Endodermal cell (in vitro differentiated cells): ENCODE data around the gene SMAGP. TPM values are rescaled to one million over a fixed set of nuclear protein-coding genes. Genes with fewer than 3 reads are reported as not detected.

ENCODE experiments used
- DNase-seq: peaks from one replicate; pipeline ENCODE4 v3.0.0-alpha.2; 2017
- H3K27ac ChIP-seq: 2 replicates; pipeline ENCODE4 v1.5.1; 2013; ENCODE audit warnings: mild to moderate bottlenecking, low read depth, low read length, moderate library complexity
- H3K27me3 ChIP-seq: 2 replicates; pipeline ENCODE4 v1.6.1; 2013; ENCODE audit warnings: mild to moderate bottlenecking, low read length, moderate library complexity; ENCODE audit not compliant: insufficient read depth, control insufficient read depth, poor library complexity, severe bottlenecking
- H3K36me3 ChIP-seq: 2 replicates; pipeline ENCODE4 v1.7.0; 2013; ENCODE audit warnings: mild to moderate bottlenecking, low read length, moderate library complexity; ENCODE audit not compliant: control insufficient read depth, insufficient read depth
- H3K4me1 ChIP-seq: one replicate; pipeline ENCODE4 v1.7.0; 2013; ENCODE audit warnings: low read length; ENCODE audit not compliant: control insufficient read depth, insufficient read depth
- H3K4me3 ChIP-seq: 2 replicates; pipeline ENCODE4 v1.5.1; 2013; ENCODE audit warnings: mild to moderate bottlenecking, low read length, moderate library complexity
- H3K9ac ChIP-seq: 2 replicates; pipeline ENCODE4 v1.6.1; 2013; ENCODE audit warnings: mild to moderate bottlenecking, low read length, moderate library complexity; ENCODE audit not compliant: poor library complexity, severe bottlenecking; ENCODE audit errors: extremely low read depth
- H3K9me3 ChIP-seq: 2 replicates; pipeline ENCODE4 v1.6.1; 2013; ENCODE audit warnings: mild to moderate bottlenecking, low read length, moderate library complexity; ENCODE audit not compliant: control insufficient read depth
- H3K27ac Mint-ChIP-seq: 2 replicates; pipeline ENCODE4 v1.8.0; 2020; ENCODE audit warnings: mixed read lengths
- H3K27me3 Mint-ChIP-seq: 2 replicates; pipeline ENCODE4 v1.8.0; 2021; ENCODE audit warnings: mild to moderate bottlenecking, mixed read lengths; ENCODE audit not compliant: insufficient read depth
- H3K36me3 Mint-ChIP-seq: 2 replicates; pipeline ENCODE4 v1.8.0; 2020; ENCODE audit warnings: low read depth, mixed read lengths
- H3K4me1 Mint-ChIP-seq: 2 replicates; pipeline ENCODE4 v1.8.0; 2020; ENCODE audit warnings: mixed read lengths
- H3K4me3 Mint-ChIP-seq: 2 replicates; pipeline ENCODE4 v1.8.0; 2020; ENCODE audit warnings: mild to moderate bottlenecking, moderate library complexity, mixed read lengths
- H3K9me3 Mint-ChIP-seq: 2 replicates; pipeline ENCODE4 v1.8.0; 2020; ENCODE audit warnings: mild to moderate bottlenecking, mixed read lengths
- WGBS, 2 experiments: methylation state at CpG; one replicate each; pipeline versions ENCODE4 v1.1.5 to v1.1.7; 2013; ENCODE audit warnings: missing lambda C conversion rate in 2 of 2, mixed read lengths in 1 of 2; ENCODE audit not compliant: insufficient coverage in 1 of 2, insufficient read length in 1 of 2; 5-methylcytosine and 5-hydroxymethylcytosine counted together
- total RNA-seq, 2 donors: library from RNA; stranded (reverse); fragmentation: NEBNext Ultra II Directional in 1 of 2; extraction: Animal tissue kit (Norgen Biotek cat#: 25700) in 1 of 2; gene quantifications; 2 replicates in 1 of 2; 3 replicates in 1 of 2; pipeline ENCODE4 v1.2.1, GENCODE V29; 2021
- TF ChIP-seq, protein P1 (sequence below): fragments of 200-600 bp; sonication (generic); conservative IDR thresholded peaks from 2 replicates; pipeline ENCODE4 v1.5.0; 2021; ENCODE audit warnings: antibody characterized with exemption, mild to moderate bottlenecking

SMAGP gene
- total RNA-seq, 2 donors from 2014 or later: 43.5 to 61.2 TPM

- Histone ChIP-seq H3K4me1 (peaks cover 4% of the 10 kb centered on the region), H3K9ac (peak within 1 kb of the TSS; percentile 80), H3K4me3 (peak within 1 kb of the TSS; percentile 84), H3K36me3 (no peaks in the 10 kb centered on the region), H3K27ac (peak within 1 kb of the TSS; percentile 90), H3K27me3 (no peaks in the 10 kb centered on the region), H3K9me3 (no peaks in the 10 kb centered on the region)
- peaks cover 12% of the 10 kb centered on the region for H3K4me1 Mint-ChIP-seq
- TF ChIP-seq, protein P1, sequence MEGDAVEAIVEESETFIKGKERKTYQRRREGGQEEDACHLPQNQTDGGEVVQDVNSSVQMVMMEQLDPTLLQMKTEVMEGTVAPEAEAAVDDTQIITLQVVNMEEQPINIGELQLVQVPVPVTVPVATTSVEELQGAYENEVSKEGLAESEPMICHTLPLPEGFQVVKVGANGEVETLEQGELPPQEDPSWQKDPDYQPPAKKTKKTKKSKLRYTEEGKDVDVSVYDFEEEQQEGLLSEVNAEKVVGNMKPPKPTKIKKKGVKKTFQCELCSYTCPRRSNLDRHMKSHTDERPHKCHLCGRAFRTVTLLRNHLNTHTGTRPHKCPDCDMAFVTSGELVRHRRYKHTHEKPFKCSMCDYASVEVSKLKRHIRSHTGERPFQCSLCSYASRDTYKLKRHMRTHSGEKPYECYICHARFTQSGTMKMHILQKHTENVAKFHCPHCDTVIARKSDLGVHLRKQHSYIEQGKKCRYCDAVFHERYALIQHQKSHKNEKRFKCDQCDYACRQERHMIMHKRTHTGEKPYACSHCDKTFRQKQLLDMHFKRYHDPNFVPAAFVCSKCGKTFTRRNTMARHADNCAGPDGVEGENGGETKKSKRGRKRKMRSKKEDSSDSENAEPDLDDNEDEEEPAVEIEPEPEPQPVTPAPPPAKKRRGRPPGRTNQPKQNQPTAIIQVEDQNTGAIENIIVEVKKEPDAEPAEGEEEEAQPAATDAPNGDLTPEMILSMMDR: peak; percentile 70
- 6 to 7% methylated on average over 14 to 34 of the region's 35 CpGs for WGBS, 2 experiments
- peaks cover 7% of the 10 kb centered on the region for H3K36me3 Mint-ChIP-seq
- H3K9me3 Mint-ChIP-seq: no peaks in the 10 kb centered on the region
- DNase-seq: peak; percentile 94
- H3K27ac Mint-ChIP-seq: peak within 1 kb of the TSS; percentile 94
- no peaks in the 10 kb centered on the region for H3K27me3 Mint-ChIP-seq
- H3K4me3 Mint-ChIP-seq: peak within 1 kb of the TSS; percentile 75
These were observed 52.1 kb downstream of the SMAGP start, which contains the start of gene POU6F1 for GRCh38 chr12:51217968-51218606. POU6F1 (minus strand) TSS chr12:51218062; CDS start chr12:51206836, 11,226 bp downstream.

GRCh38 chr12:51217133-51217967 is 52.9 kb downstream of the SMAGP start:
- WGBS, 2 experiments: 1 to 5% methylated on average over 6 to 60 of the region's 81 CpGs
- H3K9me3 ChIP-seq: no peaks in the 10 kb centered on the region
- peak; percentile 89 for DNase-seq
- Mint-ChIP-seq H3K27me3 (no peaks in the 10 kb centered on the region), H3K27ac (peak overlapping the region; percentile 94), H3K9me3 (no peaks in the 10 kb centered on the region), H3K36me3 (peaks cover 7% of the 10 kb centered on the region), H3K4me3 (peak overlapping the region; percentile 75), H3K4me1 (peaks cover 12% of the 10 kb centered on the region)
- TF ChIP-seq, protein P1: peak; percentile 48
- H3K9ac ChIP-seq: peak overlapping the region; percentile 80
- no peaks in the 10 kb centered on the region for H3K36me3 ChIP-seq
- peak overlapping the region; percentile 84 for H3K4me3 ChIP-seq
- H3K27ac ChIP-seq: peak overlapping the region; percentile 90
- peaks cover 4% of the 10 kb centered on the region for H3K4me1 ChIP-seq
- no peaks in the 10 kb centered on the region for H3K27me3 ChIP-seq

- no peaks in the 10 kb centered on the region for H3K27me3 ChIP-seq
- H3K36me3 ChIP-seq: no peaks in the 10 kb centered on the region
- no peaks in the 10 kb centered on the region for H3K9me3 ChIP-seq
- TF ChIP-seq, protein P1: no peak
- Mint-ChIP-seq H3K4me1 (peaks cover 12% of the 10 kb centered on the region), H3K27me3 (no peaks in the 10 kb centered on the region), H3K36me3 (peaks cover 7% of the 10 kb centered on the region), H3K27ac (no peak overlapping the region), H3K4me3 (peak overlapping the region; percentile 75), H3K9me3 (no peaks in the 10 kb centered on the region)
- H3K4me1 ChIP-seq: peaks cover 4% of the 10 kb centered on the region
- no peak for DNase-seq
- no peak overlapping the region for H3K27ac ChIP-seq
- WGBS, 2 experiments: 58% methylated on average over 5 of the region's 7 CpGs; no CpG with 5 or more reads in 1 of the 2 experiments
- H3K4me3 ChIP-seq: peak overlapping the region; percentile 78
- H3K9ac ChIP-seq: peak overlapping the region; percentile 80
These were observed 53.6 kb downstream of the SMAGP start for GRCh38 chr12:51216642-51217041.
